Measurements from ENCODE around the gene ZFYVE9. TPM values are rescaled to one million over a fixed set of nuclear protein-coding genes. Genes with fewer than 3 reads are reported as not detected.
"Not testable (repeated sequence)": the region's sequence is repeated elsewhere in the genome, so short reads cannot be mapped to it uniquely, and the experiment has no call there.

Gene ZFYVE9
- total and polyA plus RNA-seq, 2 donors (not counting 1 experiment from before 2014, with no cell fraction given): 13.5 to 44.6 TPM

DNA sequence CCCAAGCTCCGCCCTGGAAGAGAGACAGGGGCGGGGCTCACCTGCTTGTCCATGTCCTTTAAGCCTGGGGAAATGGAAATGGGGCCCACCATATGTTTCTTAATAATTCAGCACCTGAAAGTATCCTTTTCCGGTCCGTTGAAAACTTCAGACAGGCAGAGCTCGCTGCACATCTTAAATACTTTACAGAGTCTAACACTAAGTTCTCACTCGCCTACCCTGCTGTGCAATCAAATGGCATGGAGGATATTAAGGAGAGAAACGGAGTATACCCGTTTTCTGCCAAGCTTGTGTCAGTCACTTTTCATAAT, 224.6 kb downstream of the ZFYVE9 start:
- no peak overlapping the region for H3K9ac ChIP-seq (ENCODE audit: insufficient read depth, low read length)
- peaks cover 8% of the 10 kb centered on the region for H3K4me1 ChIP-seq (ENCODE audit: control insufficient read depth, extremely low read depth, insufficient read depth, low read length)
- H3K79me2 ChIP-seq (ENCODE audit: control insufficient read depth, insufficient read depth, low read length): peaks cover 19% of the 10 kb centered on the region
- H3K36me3 ChIP-seq (ENCODE audit: control insufficient read depth, insufficient read depth, low read length): peaks cover 8% of the 10 kb centered on the region
- H4K20me1 ChIP-seq (ENCODE audit: control insufficient read depth, extremely low read depth, insufficient read depth, low read length): no peaks in the 10 kb centered on the region
- no peaks in the 10 kb centered on the region for H3K27me3 ChIP-seq (ENCODE audit: control insufficient read depth, insufficient read depth, low read length)
- H3K4me2 ChIP-seq (ENCODE audit: extremely low read depth, insufficient read depth, low read length): peak overlapping the region; percentile 23
- DNase-seq (ENCODE audit: low read depth in 2 of 2): no peak
- TF ChIP-seq, protein P1, sequence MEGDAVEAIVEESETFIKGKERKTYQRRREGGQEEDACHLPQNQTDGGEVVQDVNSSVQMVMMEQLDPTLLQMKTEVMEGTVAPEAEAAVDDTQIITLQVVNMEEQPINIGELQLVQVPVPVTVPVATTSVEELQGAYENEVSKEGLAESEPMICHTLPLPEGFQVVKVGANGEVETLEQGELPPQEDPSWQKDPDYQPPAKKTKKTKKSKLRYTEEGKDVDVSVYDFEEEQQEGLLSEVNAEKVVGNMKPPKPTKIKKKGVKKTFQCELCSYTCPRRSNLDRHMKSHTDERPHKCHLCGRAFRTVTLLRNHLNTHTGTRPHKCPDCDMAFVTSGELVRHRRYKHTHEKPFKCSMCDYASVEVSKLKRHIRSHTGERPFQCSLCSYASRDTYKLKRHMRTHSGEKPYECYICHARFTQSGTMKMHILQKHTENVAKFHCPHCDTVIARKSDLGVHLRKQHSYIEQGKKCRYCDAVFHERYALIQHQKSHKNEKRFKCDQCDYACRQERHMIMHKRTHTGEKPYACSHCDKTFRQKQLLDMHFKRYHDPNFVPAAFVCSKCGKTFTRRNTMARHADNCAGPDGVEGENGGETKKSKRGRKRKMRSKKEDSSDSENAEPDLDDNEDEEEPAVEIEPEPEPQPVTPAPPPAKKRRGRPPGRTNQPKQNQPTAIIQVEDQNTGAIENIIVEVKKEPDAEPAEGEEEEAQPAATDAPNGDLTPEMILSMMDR (conservative IDR thresholded peaks at IDR 0.05 in 1 of 2, IDR thresholded peaks at IDR 0.05 in 1 of 2; ENCODE audit: low read depth in 1 of 2, low read length in 2 of 2): no peak
- TF ChIP-seq EZH2 (IDR thresholded peaks at IDR 0.05; ENCODE audit: low read length, missing control alignments): no peak
- no peak overlapping the region for H3K27ac ChIP-seq (ENCODE audit: insufficient read depth, low read length)
- H3K4me3 ChIP-seq (replicated peaks in 1 of 4; ENCODE audit: control extremely low read depth in 1 of 4, insufficient read depth in 1 of 4, low read depth in 3 of 4, low read length in 4 of 4): peak overlapping the region; percentile 73 to 96 (median 84)
- no peaks in the 10 kb centered on the region for H3K9me3 ChIP-seq (ENCODE audit: control insufficient read depth, insufficient read depth, low read depth, low read length)
- no peak overlapping the region for H2AFZ ChIP-seq (ENCODE audit: low read length)

DNA sequence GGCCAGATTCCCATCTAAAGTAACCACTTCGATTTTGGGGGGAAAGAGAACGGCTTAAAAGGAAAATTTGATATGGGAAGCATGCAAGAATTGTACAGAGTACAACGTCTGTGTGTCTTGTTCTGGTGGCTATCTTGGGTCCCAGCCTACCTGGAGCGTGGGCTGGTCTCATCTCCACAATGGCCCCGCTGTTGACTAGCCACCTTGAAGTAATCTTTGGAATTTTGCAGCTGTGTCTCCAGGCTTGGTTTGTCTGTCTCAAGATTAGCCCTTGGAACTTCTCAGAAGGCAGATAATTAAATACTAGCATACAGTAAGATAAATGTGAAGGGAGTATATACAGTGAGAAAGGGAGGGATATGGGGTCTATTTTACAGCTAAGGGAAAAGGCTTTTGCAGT, 225.4 kb downstream of the ZFYVE9 start:
- TF ChIP-seq EZH2 (IDR thresholded peaks at IDR 0.05; ENCODE audit: low read length, missing control alignments): no peak
- TF ChIP-seq, protein P1 (conservative IDR thresholded peaks at IDR 0.05 in 1 of 2, IDR thresholded peaks at IDR 0.05 in 1 of 2; ENCODE audit: low read depth in 1 of 2, low read length in 2 of 2): no peak
- H3K4me1 ChIP-seq (ENCODE audit: control insufficient read depth, extremely low read depth, insufficient read depth, low read length): peaks cover 8% of the 10 kb centered on the region

DNA sequence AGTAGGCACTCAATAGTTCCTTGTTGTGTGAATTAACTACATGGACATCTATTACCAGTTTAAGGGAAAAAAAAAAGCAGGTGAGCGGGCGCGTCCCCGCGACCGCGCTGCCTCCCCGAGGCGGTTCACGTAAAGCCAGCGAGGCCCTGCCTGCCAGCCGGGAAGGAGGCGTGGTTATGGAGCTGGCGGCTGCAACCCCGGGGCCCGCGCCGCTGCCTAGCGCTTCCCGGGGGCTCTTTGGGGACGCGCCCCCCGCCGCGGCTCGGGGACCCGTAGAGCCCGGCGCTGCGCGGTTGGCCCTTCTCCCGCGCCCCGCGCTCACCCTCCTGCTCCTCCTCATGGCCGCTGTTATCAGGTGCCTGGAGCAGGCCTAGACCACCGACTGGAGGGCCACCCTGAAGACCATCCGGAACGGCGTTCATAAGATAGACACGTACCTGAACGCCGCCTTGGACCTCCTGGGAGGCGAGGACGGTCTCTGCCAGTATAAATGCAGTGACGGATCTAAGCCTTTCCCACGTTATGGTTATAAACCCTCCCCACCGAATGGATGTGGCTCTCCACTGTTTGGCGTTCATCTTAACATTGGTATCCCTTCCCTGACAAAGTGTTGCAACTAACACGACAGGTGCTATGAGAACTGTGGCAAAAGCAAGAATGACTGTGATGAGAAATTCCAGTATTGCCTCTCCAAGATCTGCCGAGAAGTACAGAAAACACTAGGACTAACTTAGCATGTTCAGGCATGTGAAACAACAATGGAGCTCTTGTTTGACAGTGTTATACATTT, 226.7 kb downstream of the ZFYVE9 start:
- DNase-seq (ENCODE audit: low read depth in 2 of 2): peak; percentile 35 to 46
- H3K4me2 ChIP-seq (ENCODE audit: extremely low read depth, insufficient read depth, low read length): peak overlapping the region; percentile 57
- no peaks in the 10 kb centered on the region for H3K27me3 ChIP-seq (ENCODE audit: control insufficient read depth, insufficient read depth, low read length)
- no peak for TF ChIP-seq EZH2 (IDR thresholded peaks at IDR 0.05; ENCODE audit: low read length, missing control alignments)
- TF ChIP-seq, protein P1 (conservative IDR thresholded peaks at IDR 0.05 in 1 of 2, IDR thresholded peaks at IDR 0.05 in 1 of 2; ENCODE audit: low read depth in 1 of 2, low read length in 2 of 2): peak in 1 of 2 donors; percentile 18
- H4K20me1 ChIP-seq (ENCODE audit: control insufficient read depth, extremely low read depth, insufficient read depth, low read length): no peaks in the 10 kb centered on the region
- no peak overlapping the region for H3K27ac ChIP-seq (ENCODE audit: insufficient read depth, low read length)
- peaks cover 19% of the 10 kb centered on the region for H3K79me2 ChIP-seq (ENCODE audit: control insufficient read depth, insufficient read depth, low read length)
- no peak overlapping the region for H3K9ac ChIP-seq (ENCODE audit: insufficient read depth, low read length)
- H3K4me3 ChIP-seq (replicated peaks in 1 of 4; ENCODE audit: control extremely low read depth in 1 of 4, insufficient read depth in 1 of 4, low read depth in 3 of 4, low read length in 4 of 4): peak overlapping the region; percentile 27 to 60 (median 44)
- H3K4me1 ChIP-seq (ENCODE audit: control insufficient read depth, extremely low read depth, insufficient read depth, low read length): peaks cover 8% of the 10 kb centered on the region
- H3K9me3 ChIP-seq (ENCODE audit: control insufficient read depth, insufficient read depth, low read depth, low read length): no peaks in the 10 kb centered on the region
- no peaks in the 10 kb centered on the region for H3K36me3 ChIP-seq (ENCODE audit: control insufficient read depth, insufficient read depth, low read length)
- H2AFZ ChIP-seq (ENCODE audit: low read length): peak overlapping the region; percentile 68

More for the DNA sequence above, 225.4 kb downstream of the ZFYVE9 start:
- H3K79me2 ChIP-seq (ENCODE audit: control insufficient read depth, insufficient read depth, low read length): peaks cover 19% of the 10 kb centered on the region
- no peak overlapping the region for H3K4me2 ChIP-seq (ENCODE audit: extremely low read depth, insufficient read depth, low read length)
- H2AFZ ChIP-seq (ENCODE audit: low read length): no peak overlapping the region
- H4K20me1 ChIP-seq (ENCODE audit: control insufficient read depth, extremely low read depth, insufficient read depth, low read length): no peaks in the 10 kb centered on the region
- DNase-seq (ENCODE audit: low read depth in 2 of 2): no peak
- no peak overlapping the region for H3K27ac ChIP-seq (ENCODE audit: insufficient read depth, low read length)
- H3K9ac ChIP-seq (ENCODE audit: insufficient read depth, low read length): no peak overlapping the region
- H3K9me3 ChIP-seq (ENCODE audit: control insufficient read depth, insufficient read depth, low read depth, low read length): no peaks in the 10 kb centered on the region
- no peaks in the 10 kb centered on the region for H3K27me3 ChIP-seq (ENCODE audit: control insufficient read depth, insufficient read depth, low read length)
- H3K4me3 ChIP-seq (replicated peaks in 1 of 4; ENCODE audit: control extremely low read depth in 1 of 4, insufficient read depth in 1 of 4, low read depth in 3 of 4, low read length in 4 of 4): no peak overlapping the region
- H3K36me3 ChIP-seq (ENCODE audit: control insufficient read depth, insufficient read depth, low read length): peaks cover 5% of the 10 kb centered on the region

DNA sequence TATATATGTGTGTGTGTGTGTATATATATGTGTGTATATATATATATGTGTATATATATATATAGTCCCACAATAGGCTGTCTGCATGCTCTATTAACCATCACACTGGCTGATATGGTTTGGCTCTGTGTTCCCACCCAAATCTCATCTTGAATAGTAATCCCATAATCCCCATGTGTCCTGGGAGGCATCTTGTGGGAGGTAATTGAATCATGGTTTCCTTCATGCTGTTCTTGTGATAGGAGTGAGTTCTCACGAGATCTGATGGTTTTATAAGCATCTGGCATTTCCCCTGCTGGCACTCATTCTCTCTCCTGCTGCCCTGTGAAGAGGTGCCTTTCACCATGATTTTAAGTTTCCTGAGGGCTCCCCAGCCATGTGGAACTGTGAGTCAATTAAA, 228.0 kb downstream of the ZFYVE9 start:
- H2AFZ ChIP-seq (ENCODE audit: low read length); H3K4me2 ChIP-seq (ENCODE audit: extremely low read depth, insufficient read depth, low read length); H3K27ac ChIP-seq (ENCODE audit: insufficient read depth, low read length); H3K4me1 ChIP-seq (ENCODE audit: control insufficient read depth, extremely low read depth, insufficient read depth, low read length); H3K9me3 ChIP-seq (ENCODE audit: control insufficient read depth, insufficient read depth, low read depth, low read length); H3K4me3 ChIP-seq (replicated peaks in 1 of 4; ENCODE audit: control extremely low read depth in 1 of 4, insufficient read depth in 1 of 4, low read depth in 3 of 4, low read length in 4 of 4); H4K20me1 ChIP-seq (ENCODE audit: control insufficient read depth, extremely low read depth, insufficient read depth, low read length); H3K9ac ChIP-seq (ENCODE audit: insufficient read depth, low read length); H3K36me3 ChIP-seq (ENCODE audit: control insufficient read depth, insufficient read depth, low read length); H3K27me3 ChIP-seq (ENCODE audit: control insufficient read depth, insufficient read depth, low read length); H3K79me2 ChIP-seq (ENCODE audit: control insufficient read depth, insufficient read depth, low read length); DNase-seq (ENCODE audit: low read depth in 2 of 2): not testable (repeated sequence)
